GM21360 (cell line): ENCODE data around the gene NCBP1.

ENCODE experiments used
- ATAC-seq: cut with Tn5 transposase; IDR thresholded peaks from one replicate; pipeline ENCODE4 v1.9.1; 2021; ENCODE audit warnings: mild to moderate bottlenecking, moderate library complexity; ENCODE audit not compliant: unreplicated experiment

NCBP1 gene

GRCh38 chr9:97706246-97706645, 72.6 kb downstream of the NCBP1 start:
- no peak for ATAC-seq

DNA sequence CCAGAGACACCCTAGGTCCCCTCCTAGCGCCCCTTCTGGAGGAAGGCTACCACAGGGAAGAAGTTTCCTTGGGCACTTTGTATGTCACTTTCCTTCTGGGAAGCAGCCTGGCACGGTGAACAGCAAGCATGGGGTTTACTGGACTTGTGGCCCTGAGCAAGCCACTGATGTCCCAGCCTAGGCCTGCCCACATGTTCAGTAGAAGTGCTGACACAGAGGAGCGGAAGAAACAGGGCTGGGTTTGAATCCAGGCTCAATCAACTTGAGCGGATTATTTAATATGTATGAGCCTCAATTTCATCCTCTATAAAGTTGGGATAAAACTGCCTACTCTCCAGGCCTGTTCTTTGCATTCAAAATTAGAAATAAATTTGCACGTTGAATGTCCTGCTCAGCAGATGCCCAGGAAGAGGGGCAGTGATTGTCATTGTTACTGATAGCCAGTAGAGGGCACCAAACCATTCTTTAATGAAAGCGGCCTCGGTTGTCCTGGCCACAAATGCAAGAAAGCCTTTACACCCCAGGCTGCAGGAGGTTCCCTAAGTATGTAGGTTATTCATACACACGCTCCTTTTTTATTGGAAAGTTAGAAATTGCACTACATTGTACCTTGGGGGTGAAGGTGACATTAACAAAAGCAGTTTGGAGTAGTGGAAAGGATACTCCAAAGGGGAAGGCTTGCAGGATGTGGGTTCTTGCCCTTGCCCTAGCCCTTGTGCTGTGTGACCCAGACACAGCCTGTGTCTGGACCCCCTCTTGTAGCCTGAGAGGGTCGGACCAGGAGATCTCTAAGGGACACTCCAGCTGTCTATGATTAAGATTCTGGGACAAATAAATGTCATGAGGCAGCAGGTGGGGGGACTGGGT, 77.0 kb downstream of the NCBP1 start:
- peak; percentile 71 for ATAC-seq

- ATAC-seq, result no peak
Observed at GRCh38 chr9:97711223-97711626, 77.6 kb downstream of the NCBP1 start.

DNA sequence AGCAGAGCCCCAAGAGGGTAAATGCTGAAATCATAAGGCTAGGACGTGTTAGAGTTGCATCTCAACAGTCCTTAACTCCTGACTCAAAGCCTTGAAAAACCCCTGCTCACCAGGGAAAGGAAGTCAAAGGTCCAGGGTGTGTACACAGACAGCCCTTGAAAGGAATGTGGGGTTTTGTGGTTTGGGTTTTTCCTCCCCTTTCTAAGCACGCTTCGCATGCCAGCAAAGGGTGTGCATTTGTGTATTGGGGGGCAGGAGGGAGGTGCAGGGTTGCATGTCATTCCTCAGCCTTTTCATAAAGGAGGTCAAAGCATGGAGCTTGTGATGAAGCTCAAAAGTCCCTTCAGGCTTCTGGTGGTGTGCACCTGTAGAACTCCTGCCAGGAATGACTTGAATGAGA, 80.8 kb downstream of the NCBP1 start:
- no peak for ATAC-seq

DNA sequence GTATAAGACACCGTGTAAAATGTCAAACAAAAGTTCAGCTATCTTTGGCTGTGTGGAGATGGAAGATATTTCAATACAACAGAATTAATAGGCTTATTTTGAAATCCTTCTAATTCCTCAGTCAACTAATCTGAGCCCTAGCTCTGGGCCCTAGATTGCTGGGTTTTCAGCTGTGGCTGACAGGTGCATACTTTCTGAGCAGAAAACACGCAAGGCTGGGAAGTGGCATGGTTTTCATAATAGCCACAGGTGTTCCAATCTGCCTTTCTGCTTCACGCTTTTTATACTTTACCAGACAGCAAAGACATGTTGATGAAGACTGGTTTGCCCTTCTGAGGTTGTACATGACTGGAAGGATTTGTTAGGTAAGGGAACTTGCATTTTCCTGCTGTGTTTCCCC, 84.2 kb downstream of the NCBP1 start:
- no peak for ATAC-seq

GRCh38 chr9:97721396-97721795, 87.8 kb downstream of the NCBP1 start:
- ATAC-seq, result no peak

DNA sequence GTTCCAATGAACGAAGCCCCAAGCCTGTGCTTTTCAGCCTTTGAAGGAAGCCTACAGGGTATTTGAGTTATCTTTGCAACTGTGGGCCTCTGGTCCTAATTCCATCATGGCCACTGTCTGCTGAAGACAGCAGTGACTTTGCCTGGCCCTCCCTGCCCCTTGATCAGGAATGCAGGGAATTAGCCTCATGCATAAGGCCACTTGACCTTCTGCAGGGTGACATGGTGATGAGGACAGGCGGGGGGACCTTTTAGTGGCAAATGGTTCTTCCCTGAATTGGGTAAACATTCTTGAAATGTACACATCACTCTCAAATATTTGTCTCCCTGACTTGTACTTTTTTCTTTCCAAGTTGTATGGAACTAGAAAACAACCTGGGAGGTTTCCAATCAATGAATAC, 88.7 kb downstream of the NCBP1 start:
- no peak for ATAC-seq
